ENCODE measurements around the gene SLCO2A1. TPM values are rescaled to one million over a fixed set of nuclear protein-coding genes. Genes with fewer than 3 reads are reported as not detected.

SLCO2A1 gene
- total RNA-seq, 4 donors from 2014 or later: 8.4 to 68.5 (median 22.7) TPM

GRCh38 chr3:134076851-134077250, 47.1 kb upstream of the SLCO2A1 start:
- Histone ChIP-seq H3K9me3 (no peaks in the 10 kb centered on the region), H3K4me3 (no peak overlapping the region), H3K4me1 (no peaks in the 10 kb centered on the region), H3K27me3 (no peaks in the 10 kb centered on the region), H3K36me3 (no peaks in the 10 kb centered on the region), H3K27ac (no peak overlapping the region)
- intact Hi-C loops (cut with DNase I; ENCODE audit: low total_unique reads) (no loop called here), in situ Hi-C loops (cut with MboI; ENCODE audit: low pct_ligation_motif_present in 1 of 4, low pct_unique_long_range_greater_than_20kb in 1 of 4, low sequenced_read_pairs in 3 of 4) (no loop called here)
- 60 to 78% methylated on average over 1 to 2 of the region's 2 CpGs for WGBS, 2 donors (ENCODE audit: low coverage in 1 of 2)
- DNase-seq: no peak
- TF ChIP-seq POLR2AphosphoS5 (IDR thresholded peaks at IDR 0.05) (no peak), EP300 (IDR thresholded peaks at IDR 0.05; ENCODE audit: low read depth) (no peak), POLR2A (IDR thresholded peaks at IDR 0.05) (no peak), CTCF (IDR thresholded peaks at IDR 0.05) (no peak)

DNA sequence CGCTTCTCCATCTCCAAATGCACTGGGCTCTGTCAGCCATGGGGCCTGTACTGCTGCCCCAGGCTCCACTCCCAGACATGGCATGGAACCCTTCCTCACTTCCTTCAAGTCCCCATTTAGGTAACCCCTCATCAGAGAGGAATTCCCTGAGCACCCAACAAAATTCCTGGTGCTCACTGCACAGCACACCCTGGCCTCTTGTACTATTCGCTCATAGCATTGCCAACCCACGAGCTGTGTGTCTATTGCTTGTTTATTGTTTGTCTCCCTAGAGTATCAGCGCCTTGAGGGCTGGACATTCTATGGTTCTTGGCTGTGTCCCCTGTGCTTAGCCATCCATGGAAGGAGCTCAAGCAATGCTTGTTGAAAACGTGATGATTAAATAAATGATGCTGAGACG, 46.1 kb upstream of the SLCO2A1 start:
- 78 to 88% methylated on average over 4 to 6 of the region's 6 CpGs for WGBS, 2 donors (ENCODE audit: low coverage in 1 of 2)

GRCh38 chr3:134075568-134075825, 45.8 kb upstream of the SLCO2A1 start:
- H3K9me3 ChIP-seq: no peaks in the 10 kb centered on the region
- no peaks in the 10 kb centered on the region for H3K4me1 ChIP-seq
- H3K36me3 ChIP-seq: no peaks in the 10 kb centered on the region
- intact Hi-C loops (cut with DNase I; ENCODE audit: low total_unique reads) (no loop called here), in situ Hi-C loops (cut with MboI; ENCODE audit: low pct_ligation_motif_present in 1 of 4, low pct_unique_long_range_greater_than_20kb in 1 of 4, low sequenced_read_pairs in 3 of 4) (no loop called here)
- no peak for TF ChIP-seq POLR2A (IDR thresholded peaks at IDR 0.05)
- no peak for TF ChIP-seq CTCF (IDR thresholded peaks at IDR 0.05)
- TF ChIP-seq EP300 (IDR thresholded peaks at IDR 0.05; ENCODE audit: low read depth): no peak
- no peak for TF ChIP-seq POLR2AphosphoS5 (IDR thresholded peaks at IDR 0.05)
- DNase-seq: no peak
- H3K27ac ChIP-seq: no peak overlapping the region
- no peak overlapping the region for H3K4me3 ChIP-seq
- 91% methylated on average over 3 of the region's 3 CpGs; no CpG with 5 or more reads in 1 of the 2 donors for WGBS, 2 donors (ENCODE audit: low coverage in 1 of 2)
- no peaks in the 10 kb centered on the region for H3K27me3 ChIP-seq

More for the DNA sequence above, 46.1 kb upstream of the SLCO2A1 start:
- H3K4me3 ChIP-seq: no peak overlapping the region
- no peaks in the 10 kb centered on the region for H3K27me3 ChIP-seq
- intact Hi-C loops (cut with DNase I; ENCODE audit: low total_unique reads): no loop called here
- DNase-seq: no peak
- in situ Hi-C loops (cut with MboI; ENCODE audit: low pct_ligation_motif_present in 1 of 4, low pct_unique_long_range_greater_than_20kb in 1 of 4, low sequenced_read_pairs in 3 of 4): no loop called here
- no peaks in the 10 kb centered on the region for H3K36me3 ChIP-seq
- H3K9me3 ChIP-seq: no peaks in the 10 kb centered on the region
- no peak for TF ChIP-seq POLR2AphosphoS5 (IDR thresholded peaks at IDR 0.05)
- TF ChIP-seq EP300 (IDR thresholded peaks at IDR 0.05; ENCODE audit: low read depth): no peak
- TF ChIP-seq POLR2A (IDR thresholded peaks at IDR 0.05): no peak
- no peak for TF ChIP-seq CTCF (IDR thresholded peaks at IDR 0.05)
- no peak overlapping the region for H3K27ac ChIP-seq
- H3K4me1 ChIP-seq: no peaks in the 10 kb centered on the region

DNA sequence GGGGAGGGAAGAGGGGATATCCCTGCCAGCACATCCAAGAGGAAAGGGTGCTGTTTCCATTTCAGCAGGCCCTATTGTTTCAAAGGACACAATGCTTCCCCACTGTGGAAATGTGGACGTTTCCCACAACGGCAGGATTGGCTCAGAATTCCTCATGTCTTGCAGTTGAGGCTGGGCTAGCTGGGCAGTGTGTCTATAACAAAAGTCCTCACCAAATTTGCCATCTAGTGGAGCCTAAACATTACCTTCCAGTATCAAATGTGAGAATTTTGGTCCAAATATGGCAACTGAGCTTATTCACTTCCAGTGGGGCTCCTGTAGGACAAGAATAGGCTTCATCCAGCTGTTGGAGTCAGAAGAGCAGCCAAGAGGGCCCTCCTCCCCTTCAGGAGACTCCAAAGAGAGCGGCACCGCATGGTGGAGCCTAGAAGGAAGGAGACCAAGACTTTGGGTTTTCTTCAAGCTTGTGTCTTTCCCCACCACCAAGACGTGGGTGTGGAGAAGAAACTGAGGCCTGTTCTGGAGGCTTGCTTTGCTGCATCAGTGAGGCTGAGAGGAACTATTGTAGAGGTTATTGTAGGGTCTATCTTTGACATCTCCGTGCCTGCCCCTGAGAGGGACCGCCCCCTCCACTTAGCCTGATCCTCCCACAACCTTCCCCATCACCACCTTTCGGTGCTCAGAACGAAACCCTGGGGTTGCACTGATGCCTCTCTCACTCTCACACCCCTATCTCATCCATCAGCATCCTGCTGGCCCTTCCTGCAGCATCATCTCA, 45.3 kb upstream of the SLCO2A1 start:
- no peak for DNase-seq

More for the DNA sequence above, 45.3 kb upstream of the SLCO2A1 start:
- TF ChIP-seq EP300 (IDR thresholded peaks at IDR 0.05; ENCODE audit: low read depth): no peak
- no peak for TF ChIP-seq POLR2A (IDR thresholded peaks at IDR 0.05)
- no peak for TF ChIP-seq POLR2AphosphoS5 (IDR thresholded peaks at IDR 0.05)
- no peak for TF ChIP-seq CTCF (IDR thresholded peaks at IDR 0.05)
- H3K4me1 ChIP-seq: no peaks in the 10 kb centered on the region
- no peak overlapping the region for H3K27ac ChIP-seq
- H3K27me3 ChIP-seq: no peaks in the 10 kb centered on the region
- in situ Hi-C loops (cut with MboI; ENCODE audit: low pct_ligation_motif_present in 1 of 4, low pct_unique_long_range_greater_than_20kb in 1 of 4, low sequenced_read_pairs in 3 of 4) (no loop called here), intact Hi-C loops (cut with DNase I; ENCODE audit: low total_unique reads) (no loop called here)
- WGBS, 2 donors (ENCODE audit: low coverage in 1 of 2): 75 to 86% methylated on average over 4 to 9 of the region's 9 CpGs
- no peak overlapping the region for H3K4me3 ChIP-seq
- no peaks in the 10 kb centered on the region for H3K9me3 ChIP-seq
- H3K36me3 ChIP-seq: no peaks in the 10 kb centered on the region
